Nephron progenitor cell (in vitro differentiated cells): ENCODE results near the gene STON1.
A peak's percentile ranks its signal among the peaks of the same experiment; 100 is the strongest.
"Not testable (repeated sequence)": the region's sequence is repeated elsewhere in the genome, so short reads cannot be mapped to it uniquely, and the experiment has no call there.

Experiments
- DNase-seq: peaks from one replicate; pipeline ENCODE4 v3.0.0; 2021
- H3K27ac Mint-ChIP-seq: 2 replicates; pipeline ENCODE4 v1.8.0; 2021; ENCODE audit warnings: mild to moderate bottlenecking, moderate library complexity, mixed read lengths
- H3K27me3 Mint-ChIP-seq: 2 replicates; pipeline ENCODE4 v1.8.0; 2021; ENCODE audit warnings: mild to moderate bottlenecking, low read depth, mixed read lengths; ENCODE audit not compliant: poor library complexity
- H3K36me3 Mint-ChIP-seq: 2 replicates; pipeline ENCODE4 v1.8.0; 2021; ENCODE audit warnings: low read depth, mixed read lengths
- H3K4me1 Mint-ChIP-seq: 2 replicates; pipeline ENCODE4 v1.8.0; 2021; ENCODE audit warnings: mixed read lengths
- H3K4me3 Mint-ChIP-seq: 2 replicates; pipeline ENCODE4 v1.8.0; 2021; ENCODE audit warnings: mild to moderate bottlenecking, moderate library complexity, mixed read lengths
- H3K9me3 Mint-ChIP-seq: 2 replicates; pipeline ENCODE4 v1.8.0; 2021; ENCODE audit warnings: mild to moderate bottlenecking, moderate library complexity, mixed read lengths
- TF ChIP-seq, protein P1 (sequence below): fragments of 200-600 bp; sonication (generic); IDR thresholded peaks from 2 replicates; pipeline ENCODE4 v1.5.0; 2021; ENCODE audit warnings: antibody characterized with exemption

The STON1 gene

DNA sequence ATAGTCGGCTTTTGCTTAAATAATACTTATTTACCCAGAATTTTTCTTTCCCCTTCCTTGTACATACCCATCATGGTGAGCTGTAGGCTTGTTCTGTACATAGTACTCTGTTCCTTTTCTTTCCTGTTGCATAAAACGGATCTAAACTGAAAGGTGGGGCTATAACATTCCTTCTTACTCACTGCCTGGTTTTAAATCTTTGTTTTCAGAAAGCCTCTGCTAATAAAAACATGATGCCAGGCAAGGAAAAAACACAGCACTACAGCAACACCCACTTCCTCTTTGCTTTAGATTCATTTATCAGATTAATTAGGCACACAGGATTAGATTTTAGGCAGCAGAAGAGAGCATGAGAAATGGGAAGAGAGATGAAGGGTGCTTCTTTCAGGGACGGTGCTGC is 19.6 kb upstream of the STON1 start:
- H3K4me3 Mint-ChIP-seq: no peak overlapping the region
- peaks cover 30% of the 10 kb centered on the region for H3K4me1 Mint-ChIP-seq
- no peaks in the 10 kb centered on the region for H3K9me3 Mint-ChIP-seq
- H3K36me3 Mint-ChIP-seq: peaks cover 60% of the 10 kb centered on the region
- TF ChIP-seq, protein P1, sequence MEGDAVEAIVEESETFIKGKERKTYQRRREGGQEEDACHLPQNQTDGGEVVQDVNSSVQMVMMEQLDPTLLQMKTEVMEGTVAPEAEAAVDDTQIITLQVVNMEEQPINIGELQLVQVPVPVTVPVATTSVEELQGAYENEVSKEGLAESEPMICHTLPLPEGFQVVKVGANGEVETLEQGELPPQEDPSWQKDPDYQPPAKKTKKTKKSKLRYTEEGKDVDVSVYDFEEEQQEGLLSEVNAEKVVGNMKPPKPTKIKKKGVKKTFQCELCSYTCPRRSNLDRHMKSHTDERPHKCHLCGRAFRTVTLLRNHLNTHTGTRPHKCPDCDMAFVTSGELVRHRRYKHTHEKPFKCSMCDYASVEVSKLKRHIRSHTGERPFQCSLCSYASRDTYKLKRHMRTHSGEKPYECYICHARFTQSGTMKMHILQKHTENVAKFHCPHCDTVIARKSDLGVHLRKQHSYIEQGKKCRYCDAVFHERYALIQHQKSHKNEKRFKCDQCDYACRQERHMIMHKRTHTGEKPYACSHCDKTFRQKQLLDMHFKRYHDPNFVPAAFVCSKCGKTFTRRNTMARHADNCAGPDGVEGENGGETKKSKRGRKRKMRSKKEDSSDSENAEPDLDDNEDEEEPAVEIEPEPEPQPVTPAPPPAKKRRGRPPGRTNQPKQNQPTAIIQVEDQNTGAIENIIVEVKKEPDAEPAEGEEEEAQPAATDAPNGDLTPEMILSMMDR: no peak
- DNase-seq: no peak
- H3K27ac Mint-ChIP-seq: no peak overlapping the region
- no peaks in the 10 kb centered on the region for H3K27me3 Mint-ChIP-seq

DNA sequence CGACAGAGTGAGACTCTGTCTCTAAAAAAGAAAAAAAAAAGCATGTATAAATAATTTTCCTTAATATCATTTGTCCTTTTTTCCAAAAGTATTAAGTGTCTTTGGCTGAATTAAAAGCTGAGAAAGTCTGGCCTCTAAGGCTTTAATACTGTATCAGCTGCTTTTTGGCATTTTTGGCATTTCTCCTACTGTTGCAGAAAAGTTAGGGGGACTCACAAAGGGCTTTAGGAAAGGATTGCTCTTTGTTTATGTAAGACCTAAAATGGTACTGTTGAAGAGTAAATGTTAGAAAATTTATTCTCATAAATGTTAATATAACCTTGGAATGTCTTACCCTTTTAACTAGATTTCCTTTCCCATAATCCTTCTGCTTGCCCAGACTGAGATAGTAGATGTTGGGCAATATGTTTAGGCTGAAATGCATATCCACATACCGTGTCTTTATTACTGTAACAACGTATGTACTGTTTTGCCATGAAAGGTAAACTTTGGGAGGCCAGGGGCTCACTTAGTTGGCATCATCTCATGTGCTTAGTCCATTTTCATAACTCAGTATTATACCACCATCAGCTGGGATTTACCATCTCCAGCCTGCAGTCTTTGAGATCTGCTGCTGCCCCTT is 18.0 kb upstream of the STON1 start:
- Mint-ChIP-seq H3K9me3 (no peaks in the 10 kb centered on the region), H3K4me3 (no peak overlapping the region), H3K36me3 (peaks cover 59% of the 10 kb centered on the region), H3K27ac (no peak overlapping the region), H3K4me1 (peaks cover 36% of the 10 kb centered on the region), H3K27me3 (no peaks in the 10 kb centered on the region)
- TF ChIP-seq, protein P1: no peak
- DNase-seq: no peak

GRCh38 chr2:48512571-48512970 is 17.4 kb upstream of the STON1 start:
- H3K27me3 Mint-ChIP-seq: no peaks in the 10 kb centered on the region
- H3K4me3 Mint-ChIP-seq: no peak overlapping the region

DNA sequence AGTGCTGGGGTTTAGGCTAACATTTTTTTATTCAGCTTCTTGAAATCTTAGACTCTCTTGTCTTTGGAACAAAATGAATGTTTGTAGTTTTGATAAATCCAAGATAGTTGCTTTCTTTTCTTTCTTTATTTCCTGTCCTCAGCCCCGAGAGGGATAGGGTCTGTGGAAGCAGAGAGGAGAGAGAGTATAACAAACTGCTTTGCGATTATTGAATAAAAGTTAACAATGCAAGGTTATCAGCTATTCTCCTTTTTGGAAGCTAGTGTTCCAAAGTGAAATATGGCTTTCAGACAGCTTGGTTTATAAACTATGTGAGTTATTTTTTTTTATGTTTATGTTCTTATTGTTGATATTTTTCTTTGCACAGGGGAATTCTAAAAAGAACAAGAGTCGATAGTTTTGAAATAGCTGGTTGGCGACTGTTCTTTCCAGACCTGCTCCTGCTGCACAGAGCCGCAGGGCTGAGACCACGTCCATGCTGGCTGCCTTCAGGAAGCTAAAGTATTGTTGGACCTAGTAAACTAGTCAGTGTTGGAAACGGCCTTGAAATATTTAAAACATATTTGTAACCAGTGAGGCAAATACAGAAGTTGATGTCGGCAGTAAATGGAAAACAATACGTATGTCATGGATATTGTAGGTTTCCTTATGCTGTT is 15.5 kb upstream of the STON1 start:
- Mint-ChIP-seq H3K36me3 (peaks cover 60% of the 10 kb centered on the region), H3K9me3 (no peaks in the 10 kb centered on the region), H3K27ac (no peak overlapping the region), H3K4me3 (no peak overlapping the region), H3K27me3 (no peaks in the 10 kb centered on the region), H3K4me1 (peaks cover 22% of the 10 kb centered on the region)
- TF ChIP-seq, protein P1: no peak
- DNase-seq: no peak

More at GRCh38 chr2:48512571-48512970, 17.4 kb upstream of the STON1 start:
- Mint-ChIP-seq H3K9me3 (no peaks in the 10 kb centered on the region), H3K36me3 (peaks cover 60% of the 10 kb centered on the region), H3K27ac (no peak overlapping the region), H3K4me1 (peaks cover 36% of the 10 kb centered on the region)
- DNase-seq: no peak
- TF ChIP-seq, protein P1: no peak

DNA sequence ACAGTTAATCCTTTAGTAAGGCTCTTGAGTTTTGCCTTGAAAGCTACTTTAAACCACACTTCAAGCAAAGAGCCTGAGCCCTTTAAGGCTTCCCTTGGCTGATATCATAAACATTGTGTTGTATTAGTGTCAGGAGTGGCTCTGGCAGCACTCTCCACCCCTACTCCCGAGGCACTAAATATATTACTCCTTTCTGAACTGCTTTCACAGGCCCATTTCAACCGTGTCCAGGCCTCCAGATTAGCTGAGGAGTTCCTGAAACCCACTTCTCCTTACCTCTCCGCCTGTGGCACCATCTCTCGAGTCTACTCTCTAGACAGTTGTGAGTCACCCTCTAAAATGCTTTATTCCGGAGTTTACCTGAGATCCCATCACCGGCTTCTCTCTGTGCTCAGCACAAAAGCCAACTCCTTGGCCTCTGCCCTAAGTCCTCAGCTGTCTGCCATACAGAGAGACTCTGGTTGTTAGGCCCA is 14.4 kb upstream of the STON1 start:
- Mint-ChIP-seq H3K27me3 (no peaks in the 10 kb centered on the region), H3K36me3 (peaks cover 64% of the 10 kb centered on the region), H3K4me1 (peaks cover 17% of the 10 kb centered on the region), H3K27ac (peak overlapping the region; percentile 94), H3K9me3 (no peaks in the 10 kb centered on the region), H3K4me3 (no peak overlapping the region)
- DNase-seq: no peak
- TF ChIP-seq, protein P1: no peak

GRCh38 chr2:48519593-48519992 is 10.4 kb upstream of the STON1 start:
- Mint-ChIP-seq H3K27me3 (no peaks in the 10 kb centered on the region), H3K4me3 (no peak overlapping the region), H3K27ac (peak overlapping the region; percentile 87), H3K9me3 (no peaks in the 10 kb centered on the region), H3K36me3 (peaks cover 50% of the 10 kb centered on the region), H3K4me1 (peaks cover 11% of the 10 kb centered on the region)
- TF ChIP-seq, protein P1: no peak
- DNase-seq: no peak

GRCh38 chr2:48524756-48525155 is 5.2 kb upstream of the STON1 start:
- not testable (repeated sequence) for H3K27me3 Mint-ChIP-seq, H3K4me3 Mint-ChIP-seq, DNase-seq, H3K27ac Mint-ChIP-seq, H3K9me3 Mint-ChIP-seq
- Mint-ChIP-seq H3K4me1 (peaks cover 24% of the 10 kb centered on the region), H3K36me3 (peaks cover 21% of the 10 kb centered on the region)
